ENCODE measurements around the gene HUNK.

The HUNK gene

GRCh38 chr21:32044205-32045180 lies 171.7 kb downstream of the HUNK start:
- DNase-seq (ENCODE audit: low spot score) (no peak), FAIRE-seq (no peak)

- DNase-seq (ENCODE audit: low spot score) (no peak), FAIRE-seq (no peak)
These were observed 173.4 kb downstream of the HUNK start for GRCh38 chr21:32046191-32046590.

GRCh38 chr21:32048353-32048752 lies 175.5 kb downstream of the HUNK start:
- no peak for DNase-seq (ENCODE audit: low spot score)
- FAIRE-seq: no peak

Data from RCC 7860 (cell line).